GM21390 (cell line): Measurements from ENCODE around the gene MDFIC.
A peak's percentile ranks its signal among the peaks of the same experiment; 100 is the strongest.
"Not testable (repeated sequence)": the region's sequence is repeated elsewhere in the genome, so short reads cannot be mapped to it uniquely, and the experiment has no call there.

Experiments
- ATAC-seq: cut with Tn5 transposase; IDR thresholded peaks from one replicate; pipeline ENCODE4 v1.9.1; 2021; ENCODE audit not compliant: unreplicated experiment

MDFIC gene

GRCh38 chr7:114922026-114922651 lies at the start of gene MDFIC:
TSS of gene MDFIC (plus strand) at chr7:114922094. CDS start at chr7:114923034, 940 bp downstream.
- peak; percentile 33 for ATAC-seq

GRCh38 chr7:114874170-114874569 lies 47.7 kb upstream of the MDFIC start:
- no peak for ATAC-seq

GRCh38 chr7:114875186-114875585 lies 46.7 kb upstream of the MDFIC start:
- ATAC-seq, result no peak

GRCh38 chr7:114879554-114879953 lies 42.3 kb upstream of the MDFIC start:
- ATAC-seq, result no peak

GRCh38 chr7:114885836-114886235 lies 36.1 kb upstream of the MDFIC start:
- peak; percentile 25 for ATAC-seq

GRCh38 chr7:114886241-114886640 lies 35.7 kb upstream of the MDFIC start:
- peak; percentile 70 for ATAC-seq

- ATAC-seq, result not testable (repeated sequence)
Observed at GRCh38 chr7:114889116-114889515, 32.8 kb upstream of the MDFIC start.

GRCh38 chr7:114889646-114890285 lies 32.1 kb upstream of the MDFIC start:
- ATAC-seq, result peak; percentile 39

GRCh38 chr7:114890561-114890960 lies 31.3 kb upstream of the MDFIC start:
- no peak for ATAC-seq

GRCh38 chr7:114900127-114900526 lies 21.8 kb upstream of the MDFIC start:
- no peak for ATAC-seq

GRCh38 chr7:114901771-114902170 lies 20.1 kb upstream of the MDFIC start:
- ATAC-seq, result no peak

- no peak for ATAC-seq
Observed at GRCh38 chr7:114903131-114903530, 18.8 kb upstream of the MDFIC start.

GRCh38 chr7:114910787-114911186 lies 11.1 kb upstream of the MDFIC start:
- ATAC-seq, result no peak

- ATAC-seq, result no peak
Observed at GRCh38 chr7:114911411-114911810, 10.5 kb upstream of the MDFIC start.

GRCh38 chr7:114916261-114916892 lies 5.5 kb upstream of the MDFIC start:
- peak; percentile 92 for ATAC-seq

- no peak for ATAC-seq
Observed at GRCh38 chr7:114917211-114917839, 4.6 kb upstream of the MDFIC start.

- no peak for ATAC-seq
Observed at GRCh38 chr7:114919587-114919986, 2.3 kb upstream of the MDFIC start.

GRCh38 chr7:114921631-114922025 lies 266 bp upstream of the MDFIC start:
- no peak for ATAC-seq

- ATAC-seq, result peak; percentile 35
Observed at GRCh38 chr7:114922652-114923402, 933 bp downstream of the MDFIC start.

- ATAC-seq, result no peak
Observed at GRCh38 chr7:114923403-114923713, 1.5 kb downstream of the MDFIC start.

- peak; percentile 22 for ATAC-seq
Observed at GRCh38 chr7:114924038-114924712, 2.3 kb downstream of the MDFIC start.
